Endothelial cell of umbilical vein (primary cell): Measurements from ENCODE around the gene DENND1A. TPM values are rescaled to one million over a fixed set of nuclear protein-coding genes. Genes with fewer than 3 reads are reported as not detected.

Experiments
- BruUV-seq: library from RNA; stranded (reverse); fragments of 400-500 nt; replicated peaks from 2 replicates; lab custom pipeline; 2021; lab: Mats Ljungman, UMichigan
- CTCF ChIA-PET: fragments of 300-600, 350-600 bp; sonication (Branson Sonifier 250); formaldehyde crosslinking; loops from one replicate; lab custom pipeline; 2021; ENCODE audit warnings: antibody characterized with exemption, inconsistent platforms; lab: Charles Lee
- POLR2A ChIA-PET: fragments of 300-600, 350-600 bp; sonication (Branson Sonifier 250); formaldehyde crosslinking; loops from one replicate; lab custom pipeline; 2021; ENCODE audit warnings: antibody characterized with exemption, inconsistent platforms; lab: Charles Lee
- DNase-seq: peaks from one replicate; pipeline ENCODE4 v3.0.0-alpha.2; 2011; ENCODE audit warnings: low read depth, low spot score
- FAIRE-seq: peaks from 2 replicates; lab custom pipeline; 2011; peaks lifted over from hg19 to GRCh38; lab: Jason Lieb, UNC
- H2AFZ ChIP-seq: 2 replicates; pipeline ENCODE4 v1.6.0; 2012; ENCODE audit warnings: low read depth, low read length, control low read depth, inconsistent platforms
- H3K27ac ChIP-seq: 2 replicates; pipeline ENCODE4 v1.5.1; 2011; ENCODE audit warnings: low read depth, mild to moderate bottlenecking, control low read depth, low read length, moderate library complexity; ENCODE audit not compliant: insufficient read depth
- H3K27me3 ChIP-seq, 2 experiments: 2 replicates each; pipeline versions ENCODE4 v1.6.0 to v1.6.1; 2011; ENCODE audit warnings: low read length in 2 of 2, mixed read lengths in 1 of 2; ENCODE audit not compliant: control insufficient read depth in 2 of 2, insufficient read depth in 2 of 2
- H3K36me3 ChIP-seq, 2 experiments: 2 replicates in 1 of 2; 3 replicates in 1 of 2; pipeline ENCODE4 v1.5.1; 2011; ENCODE audit warnings: low read length in 2 of 2, mild to moderate bottlenecking in 1 of 2, moderate library complexity in 1 of 2; ENCODE audit not compliant: control insufficient read depth in 2 of 2, insufficient read depth in 2 of 2; ENCODE audit errors: extremely low read depth in 1 of 2
- H3K4me1 ChIP-seq: 3 replicates; pipeline ENCODE4 v1.5.1; 2011; ENCODE audit warnings: mild to moderate bottlenecking, low read length; ENCODE audit not compliant: control insufficient read depth, insufficient read depth; ENCODE audit errors: extremely low read depth
- H3K4me2 ChIP-seq: 2 replicates; pipeline ENCODE4 v1.6.1; 2011; ENCODE audit warnings: low read length, control low read depth, mixed read lengths; ENCODE audit not compliant: insufficient read depth
- H3K4me3 ChIP-seq, 3 experiments: fragments of 200-600 bp in 1 of 3; sonication (generic), shearing (Covaris generic) in 1 of 3; replicated peaks in 1 of 3; 2 replicates each; pipeline ENCODE4 v1.5.1; 2011 to 2016; ENCODE audit warnings: control low read depth in 3 of 3, low read length in 3 of 3, mild to moderate bottlenecking in 2 of 3, inconsistent platforms in 1 of 3, low read depth in 1 of 3, moderate library complexity in 1 of 3; ENCODE audit not compliant: insufficient read depth in 1 of 3
- H3K79me2 ChIP-seq: 2 replicates; pipeline ENCODE4 v1.6.0; 2012; ENCODE audit warnings: low read length, inconsistent platforms; ENCODE audit not compliant: control insufficient read depth, insufficient read depth
- H3K9ac ChIP-seq: replicated peaks from 2 replicates; pipeline ENCODE3; 2011; ENCODE audit warnings: low read length, control low read depth; ENCODE audit not compliant: insufficient read depth; ENCODE audit errors: extremely low read depth
- H3K9me1 ChIP-seq: replicated peaks from 3 replicates; pipeline ENCODE4 v1.6.0; 2011; ENCODE audit warnings: mild to moderate bottlenecking, low read length; ENCODE audit not compliant: control insufficient read depth, insufficient read depth; ENCODE audit errors: extremely low read depth
- H3K9me3 ChIP-seq: replicated peaks from 2 replicates; pipeline ENCODE4 v1.5.1; 2012; ENCODE audit warnings: low read length, inconsistent platforms; ENCODE audit not compliant: control insufficient read depth, insufficient read depth
- H4K20me1 ChIP-seq: replicated peaks from 2 replicates; pipeline ENCODE3; 2011; ENCODE audit warnings: mild to moderate bottlenecking, low read length; ENCODE audit not compliant: control insufficient read depth, insufficient read depth; ENCODE audit errors: extremely low read depth
- CTCF ChIP-seq, 2 donors: IDR thresholded peaks; 1 replicate in 1 of 2; 2 replicates in 1 of 2; pipeline ENCODE4 v1.5.1; 2011; ENCODE audit warnings: low read length in 2 of 2, mild to moderate bottlenecking in 2 of 2, moderate library complexity in 2 of 2, control low read depth in 1 of 2, inconsistent platforms in 1 of 2, low read depth in 1 of 2; ENCODE audit not compliant: insufficient read depth in 1 of 2; ENCODE audit errors: extremely low read depth in 1 of 2
- EZH2 ChIP-seq: IDR thresholded peaks from 2 replicates; pipeline ENCODE4 v1.6.1; 2012; ENCODE audit warnings: borderline replicate concordance, low read depth, mild to moderate bottlenecking, moderate library complexity, low read length, inconsistent platforms; ENCODE audit not compliant: severe bottlenecking
- FOS ChIP-seq: IDR thresholded peaks from 2 replicates; pipeline ENCODE4 v1.6.1; 2011; ENCODE audit warnings: mild to moderate bottlenecking, low read length, moderate library complexity, borderline replicate concordance; ENCODE audit not compliant: insufficient read depth
- GATA2 ChIP-seq: IDR thresholded peaks from 2 replicates; pipeline ENCODE4 v1.7.0; 2011; ENCODE audit warnings: low read depth, mild to moderate bottlenecking, moderate library complexity, mixed read lengths, low read length; ENCODE audit not compliant: insufficient read length, insufficient read depth
- JUN ChIP-seq: IDR thresholded peaks from 2 replicates; pipeline ENCODE4 v1.6.1; 2011; ENCODE audit warnings: borderline replicate concordance, low read depth; ENCODE audit not compliant: insufficient read length, insufficient read depth
- MAX ChIP-seq: IDR thresholded peaks from 2 replicates; pipeline ENCODE4 v1.6.1; 2011; ENCODE audit not compliant: insufficient read depth, insufficient read length
- MYC ChIP-seq: IDR thresholded peaks from one replicate; pipeline ENCODE4 v1.6.1; 2011; ENCODE audit warnings: mild to moderate bottlenecking, low read depth, low read length
- POLR2AphosphoS5 ChIP-seq: IDR thresholded peaks from 2 replicates; pipeline ENCODE4 v1.6.1; 2012; ENCODE audit warnings: low read depth, mild to moderate bottlenecking, control low read depth, low read length, moderate library complexity; ENCODE audit not compliant: insufficient read depth
- dilution Hi-C: fragments of 300-500 bp; cut with MboI; formaldehyde crosslinking; loops from one replicate; pipeline ENCODE4 v1.15.0; 2019; ENCODE audit warnings: low sequenced_read_pairs; ENCODE audit not compliant: extremely low pct_ligation_motif_present
- intact Hi-C: fragments of 100-400 bp; cut with micrococcal nuclease; formaldehyde crosslinking; loops from one replicate; pipeline ENCODE4 v1.10.0; 2022
- polyA plus RNA-seq, 4 experiments: library from polyadenylated mRNA; depleted of rRNA in 3 of 4; stranded (reverse) in 3 of 4; unstranded in 1 of 4; fragments of >200 nt; gene quantifications; 2 replicates each; pipeline versions ENCODE4 v1.2.1 to v1.2.3, GENCODE V29; 2011 to 2012; ENCODE audit warnings: missing spikeins in 1 of 4
- total RNA-seq: library from RNA; stranded (reverse); gene quantifications from 2 replicates; pipeline ENCODE4 v1.2.3, GENCODE V29; 2021

The DENND1A gene
- total and polyA plus RNA-seq, 2 donors (not counting 3 experiments of a cell fraction or from before 2014, with no cell fraction given), result 18.5 to 24.5 TPM

GRCh38 chr9:123350590-123351310 lies 579.2 kb downstream of the DENND1A start:
- no peak for FAIRE-seq
- POLR2A ChIA-PET, result interaction anchor here (0.6 kb wide), 1 partner anchor 266 kb away, joined by 3 read pairs; no protein-coding TSS in a partner anchor
- no peaks in the 10 kb centered on the region for H3K79me2 ChIP-seq

More at GRCh38 chr9:123350590-123351310, 579.2 kb downstream of the DENND1A start:
- H3K9me3 ChIP-seq, result no peaks in the 10 kb centered on the region
- H3K4me2 ChIP-seq, result no peak overlapping the region
- H3K9ac ChIP-seq, result no peak overlapping the region
- dilution Hi-C loops (no loop called here), intact Hi-C loops (loop anchor here (1.0 to 5.0 kb wide), 5 partner anchors 123 to 448 kb away; no protein-coding TSS in a partner anchor)
- H3K4me3 ChIP-seq, result no peak overlapping the region
- no peak overlapping the region for H3K27ac ChIP-seq
- TF ChIP-seq MYC, result no peak
- no peak for TF ChIP-seq MAX
- no peak for TF ChIP-seq CTCF (IDR thresholded peaks at IDR 0.05; ENCODE audit: extremely low read depth in 1 of 2, insufficient read depth in 1 of 2, low read depth in 1 of 2, low read length in 2 of 2)
- no peak for TF ChIP-seq EZH2
- TF ChIP-seq FOS, result no peak
- no peak for TF ChIP-seq GATA2
- no peak for TF ChIP-seq POLR2AphosphoS5
- no peak for TF ChIP-seq JUN
- no peak overlapping the region for H2AFZ ChIP-seq
- H4K20me1 ChIP-seq, result no peaks in the 10 kb centered on the region
- peaks cover 0 to 2% of the 10 kb centered on the region in 2 experiments for H3K27me3 ChIP-seq
- CTCF ChIA-PET, result interaction anchor here (0.7 to 4.2 kb wide), 22 partner anchors 10 to 1000 kb away, joined by 3 to 148 read pairs (median 6); partner anchors contain the start of gene RC3H2
- no TSS peak for BruUV-seq
- H3K9me1 ChIP-seq, result no peaks in the 10 kb centered on the region
- DNase-seq, result no peak
- H3K36me3 ChIP-seq, result no peaks in the 10 kb centered on the region
- no peaks in the 10 kb centered on the region for H3K4me1 ChIP-seq
